ENCODE measurements around the gene ARAP2.

GRCh38 chr4:36274158-36274557 is 29.8 kb upstream of the ARAP2 start:
- no peak for TF ChIP-seq EZH2 (IDR thresholded peaks at IDR 0.05; ENCODE audit: low read length, unreplicated experiment)
- TF ChIP-seq, protein P1, sequence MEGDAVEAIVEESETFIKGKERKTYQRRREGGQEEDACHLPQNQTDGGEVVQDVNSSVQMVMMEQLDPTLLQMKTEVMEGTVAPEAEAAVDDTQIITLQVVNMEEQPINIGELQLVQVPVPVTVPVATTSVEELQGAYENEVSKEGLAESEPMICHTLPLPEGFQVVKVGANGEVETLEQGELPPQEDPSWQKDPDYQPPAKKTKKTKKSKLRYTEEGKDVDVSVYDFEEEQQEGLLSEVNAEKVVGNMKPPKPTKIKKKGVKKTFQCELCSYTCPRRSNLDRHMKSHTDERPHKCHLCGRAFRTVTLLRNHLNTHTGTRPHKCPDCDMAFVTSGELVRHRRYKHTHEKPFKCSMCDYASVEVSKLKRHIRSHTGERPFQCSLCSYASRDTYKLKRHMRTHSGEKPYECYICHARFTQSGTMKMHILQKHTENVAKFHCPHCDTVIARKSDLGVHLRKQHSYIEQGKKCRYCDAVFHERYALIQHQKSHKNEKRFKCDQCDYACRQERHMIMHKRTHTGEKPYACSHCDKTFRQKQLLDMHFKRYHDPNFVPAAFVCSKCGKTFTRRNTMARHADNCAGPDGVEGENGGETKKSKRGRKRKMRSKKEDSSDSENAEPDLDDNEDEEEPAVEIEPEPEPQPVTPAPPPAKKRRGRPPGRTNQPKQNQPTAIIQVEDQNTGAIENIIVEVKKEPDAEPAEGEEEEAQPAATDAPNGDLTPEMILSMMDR (conservative IDR thresholded peaks at IDR 0.05; ENCODE audit: low read depth, low read length): no peak

Measured in PC-3 (cell line).